HepG2 (cell line): ENCODE data around the gene WDR48. TPM values are rescaled to one million over a fixed set of nuclear protein-coding genes. Genes with fewer than 3 reads are reported as not detected.

Experiments
- ATAC-seq: fragments of 200-7000 bp; cut with Tn5 transposase; 3 replicates; pipeline ENCODE4 v1.9.1; 2020; ENCODE audit warnings: mild to moderate bottlenecking, moderate library complexity
- BruUV-seq: library from RNA; stranded (reverse); fragments of 400-500 nt; replicated peaks from 2 replicates; lab custom pipeline; 2021; lab: Mats Ljungman, UMichigan
- CTCF ChIA-PET: fragments of 300-600 bp; formaldehyde crosslinking; extraction: SDS; loops from one replicate; lab custom pipeline; 2021; ENCODE audit warnings: low total read pairs, inconsistent platforms, low intra/inter-chr PET ratio; lab: Yijun Ruan, JAX
- POLR2A ChIA-PET: fragments of 350-600 bp; sonication (Branson Sonifier 250); formaldehyde crosslinking; loops from one replicate; lab custom pipeline; 2020; ENCODE audit warnings: antibody characterized with exemption, inconsistent platforms; lab: Yijun Ruan, JAX
- DNase-seq: peaks from one replicate; pipeline ENCODE4 v3.0.0-alpha.2; 2015; ENCODE audit warnings: low spot score
- FAIRE-seq: peaks from 3 replicates; lab custom pipeline; 2011; peaks lifted over from hg19 to GRCh38; lab: Jason Lieb, UNC
- H2AFZ ChIP-seq: one replicate; pipeline ENCODE4 v1.6.1; 2011; ENCODE audit warnings: low read length, inconsistent platforms
- H3K27ac ChIP-seq: fragments of 300-600 bp; 3 replicates; pipeline ENCODE4 v1.8.0; 2011; ENCODE audit warnings: mixed run types, mild to moderate bottlenecking, mixed read lengths, low read length, inconsistent platforms; ENCODE audit not compliant: insufficient read depth; ENCODE audit errors: extremely low read length
- H3K27me3 ChIP-seq, 2 experiments: fragments of 200-600 bp in 1 of 2; 2 replicates in 1 of 2; 3 replicates in 1 of 2; pipeline versions ENCODE4 v1.6.0 to v1.8.0; 2011; ENCODE audit warnings: low read length in 2 of 2, mild to moderate bottlenecking in 2 of 2, moderate library complexity in 2 of 2, inconsistent platforms in 1 of 2; ENCODE audit not compliant: insufficient read depth in 2 of 2, control insufficient read depth in 1 of 2
- H3K36me3 ChIP-seq, 2 experiments: fragments of 200-600 bp in 1 of 2; replicated peaks in 1 of 2; 2 replicates in 1 of 2; 3 replicates in 1 of 2; pipeline versions ENCODE4 v1.5.1 to v1.8.0; 2011; ENCODE audit warnings: low read length in 2 of 2, inconsistent platforms in 1 of 2; ENCODE audit not compliant: insufficient read depth in 2 of 2, control insufficient read depth in 1 of 2
- H3K4me1 ChIP-seq: 2 replicates; pipeline ENCODE4 v1.5.1; 2012; ENCODE audit warnings: low read length, inconsistent platforms; ENCODE audit not compliant: insufficient read depth
- H3K4me2 ChIP-seq: 2 replicates; pipeline ENCODE4 v1.6.0; 2011; ENCODE audit warnings: low read depth, low read length, inconsistent platforms
- H3K4me3 ChIP-seq, 3 experiments: fragments of 200-600 bp in 1 of 3; sonication (generic), shearing (Covaris generic) in 1 of 3; replicated peaks in 1 of 3; 2 replicates each; pipeline ENCODE4 v1.5.1; 2011 to 2016; ENCODE audit warnings: low read length in 3 of 3, inconsistent platforms in 2 of 3, low read depth in 2 of 3, mild to moderate bottlenecking in 2 of 3, control low read depth in 1 of 3, mixed read lengths in 1 of 3; ENCODE audit not compliant: insufficient read depth in 1 of 3
- H3K79me2 ChIP-seq: one replicate; pipeline ENCODE4 v1.6.1; 2011; ENCODE audit warnings: low read length, inconsistent platforms; ENCODE audit not compliant: insufficient read depth
- H3K9ac ChIP-seq: 2 replicates; pipeline ENCODE4 v1.6.0; 2011; ENCODE audit warnings: mild to moderate bottlenecking, low read depth, low read length, inconsistent platforms; ENCODE audit not compliant: insufficient read depth
- H3K9me3 ChIP-seq: 2 replicates; pipeline ENCODE4 v1.5.1; 2012; ENCODE audit warnings: mild to moderate bottlenecking, low read length
- H4K20me1 ChIP-seq: 2 replicates; pipeline ENCODE4 v1.6.0; 2011; ENCODE audit warnings: inconsistent platforms, mild to moderate bottlenecking, low read length, moderate library complexity; ENCODE audit not compliant: insufficient read depth
- CBX2 ChIP-seq, 2 experiments: fragments of 200-600 bp in 1 of 2; sonication (generic); formaldehyde crosslinking in 1 of 2; IDR thresholded peaks; 2 replicates each; pipeline versions ENCODE4 v1.7.0 to v1.8.1; 2018 to 2022; ENCODE audit warnings: low read depth in 2 of 2, low read length in 1 of 2, mild to moderate bottlenecking in 1 of 2, missing genetic modification reagents in 1 of 2
- EZH2 ChIP-seq: conservative IDR thresholded peaks from 2 replicates; pipeline ENCODE4 v1.6.1; 2012; ENCODE audit warnings: mild to moderate bottlenecking, low read depth, low read length, moderate library complexity
- IKZF4 ChIP-seq: sonication (generic); formaldehyde crosslinking; IDR thresholded peaks from 2 replicates; pipeline ENCODE4 v1.5.1; 2020; ENCODE audit warnings: borderline replicate concordance, mild to moderate bottlenecking, low read depth, missing genetic modification reagents; ENCODE audit errors: not compliant biosample characterization
- KLF15 ChIP-seq: sonication (generic); formaldehyde crosslinking; IDR thresholded peaks from 2 replicates; pipeline ENCODE4 v1.8.1; 2023; ENCODE audit warnings: borderline replicate concordance, mild to moderate bottlenecking, inconsistent platforms, missing genetic modification reagents, mixed read lengths
- ZBTB37 ChIP-seq: sonication (generic); formaldehyde crosslinking; IDR thresholded peaks from 2 replicates; pipeline ENCODE4 v1.4.0; 2020; ENCODE audit warnings: mild to moderate bottlenecking, missing genetic modification reagents
- ZNF567 ChIP-seq: sonication (generic); formaldehyde crosslinking; IDR thresholded peaks from 2 replicates; pipeline ENCODE4 v1.8.1; 2023; ENCODE audit warnings: mild to moderate bottlenecking, missing genetic modification reagents, borderline replicate concordance
- ZNF607 ChIP-seq: sonication (generic); formaldehyde crosslinking; IDR thresholded peaks from 2 replicates; pipeline ENCODE4 v1.5.1; 2020; ENCODE audit warnings: missing genetic modification reagents, mild to moderate bottlenecking, borderline replicate concordance
- ZNF780A ChIP-seq: sonication (generic); formaldehyde crosslinking; IDR thresholded peaks from 2 replicates; pipeline ENCODE4 v1.8.0; 2022; ENCODE audit warnings: mild to moderate bottlenecking, missing genetic modification reagents, moderate library complexity
- WGBS: methylation state at CpG from one replicate; pipeline ENCODE4 v1.1.6; 2017; ENCODE audit warnings: low lambda C conversion rate; 5-methylcytosine and 5-hydroxymethylcytosine counted together
- in situ Hi-C: cut with HindIII; loops from 2 replicates; pipeline ENCODE4 v1.10.0; 2017; ENCODE audit warnings: low pct_unique_long_range_greater_than_20kb; ENCODE audit not compliant: extremely low pct_ligation_motif_present
- intact Hi-C: fragments of 100-400 bp; cut with micrococcal nuclease; formaldehyde crosslinking; loops from one replicate; pipeline ENCODE4 v1.10.0; 2022; ENCODE audit not compliant: unreplicated experiment
- polyA plus RNA-seq, 8 experiments: library from polyadenylated mRNA; depleted of rRNA in 3 of 8; stranded (reverse) in 7 of 8; unstranded in 1 of 8; fragments of >200 nt; fragmentation: Illumina TruSeq in 4 of 8; extraction: Trizol in 4 of 8; gene quantifications; 2 replicates each; pipeline versions ENCODE4 v1.2.1 to v1.2.3, GENCODE V29; 2011 to 2016; ENCODE audit warnings: low read depth in 4 of 8, missing spikeins in 1 of 8, mixed read lengths in 1 of 8; ENCODE audit not compliant: insufficient read depth in 1 of 8
- total RNA-seq, 5 experiments: library from RNA; depleted of rRNA; stranded (reverse); fragments of >200 nt; fragmentation: Illumina TruSeq; extraction: Trizol; gene quantifications; 2 replicates each; pipeline ENCODE4 v1.2.3, GENCODE V29; 2016; ENCODE audit warnings: low read depth in 1 of 5
- TF ChIP-seq, protein P1 (sequence below): sonication (generic); formaldehyde crosslinking; IDR thresholded peaks from 2 replicates; pipeline ENCODE4 v1.4.0; 2020; ENCODE audit warnings: missing genetic modification reagents, borderline replicate concordance

WDR48 gene
- total and polyA plus RNA-seq, 2 of the 13 experiments (the other 11 are each of a cell fraction or from before 2014, with no cell fraction given) = 29.2 to 31.2 TPM

- H3K4me3 ChIP-seq = no peak overlapping the region
- TF ChIP-seq IKZF4 (CRISPR knock-in tag) (no peak), ZNF607 (no peak), KLF15 (CRISPR knock-in tag) (no peak), ZNF567 (CRISPR knock-in tag) (no peak), ZBTB37 (no peak), ZNF780A (CRISPR knock-in tag) (no peak), EZH2 (no peak), CBX2 (IDR thresholded peaks at IDR 0.05; ENCODE audit: low read depth, low read length) (no peak), CBX2 (CRISPR knock-in tag; IDR thresholded peaks at IDR 0.05; ENCODE audit: low read depth) (no peak)
- TF ChIP-seq, protein P1, sequence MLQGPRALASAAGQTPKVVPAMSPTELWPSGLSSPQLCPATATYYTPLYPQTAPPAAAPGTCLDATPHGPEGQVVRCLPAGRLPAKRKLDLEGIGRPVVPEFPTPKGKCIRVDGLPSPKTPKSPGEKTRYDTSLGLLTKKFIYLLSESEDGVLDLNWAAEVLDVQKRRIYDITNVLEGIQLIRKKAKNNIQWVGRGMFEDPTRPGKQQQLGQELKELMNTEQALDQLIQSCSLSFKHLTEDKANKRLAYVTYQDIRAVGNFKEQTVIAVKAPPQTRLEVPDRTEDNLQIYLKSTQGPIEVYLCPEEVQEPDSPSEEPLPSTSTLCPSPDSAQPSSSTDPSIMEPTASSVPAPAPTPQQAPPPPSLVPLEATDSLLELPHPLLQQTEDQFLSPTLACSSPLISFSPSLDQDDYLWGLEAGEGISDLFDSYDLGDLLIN (CRISPR knock-in tag) = no peak
- TF ChIP-seq, all 625 proteins: peak for 0
- WGBS = 37% methylated on average over 9 of the region's 11 CpGs
- H4K20me1 ChIP-seq = no peaks in the 10 kb centered on the region; the same call in 1 of the 2 replicates
- no peaks in the 10 kb centered on the region for H3K4me1 ChIP-seq
- H2AFZ ChIP-seq = no peak overlapping the region
- H3K79me2 ChIP-seq = no peaks in the 10 kb centered on the region
- in situ Hi-C loops = no loop called here
- intact Hi-C loops = no loop called here
- POLR2A ChIA-PET = no interaction called here
- no peak overlapping the region for H3K9ac ChIP-seq
- no peaks in the 10 kb centered on the region for H3K9me3 ChIP-seq
- H3K27ac ChIP-seq = no peak overlapping the region
- DNase-seq (no peak), FAIRE-seq (no peak), ATAC-seq (no peak)
- CTCF ChIA-PET = no interaction called here
- no peaks in the 10 kb centered on the region for H3K36me3 ChIP-seq
- no TSS peak for BruUV-seq
- H3K4me2 ChIP-seq = no peak overlapping the region
- H3K27me3 ChIP-seq = 0 out of 5 replicates have a peak, but pooled peaks cover 0 to 1% of the 10 kb centered on the region in 2 experiments
Measured at GRCh38 chr3:39132096-39133092, 80.6 kb downstream of the WDR48 start.
